ENCODE data around the gene KIRREL3.

Gene KIRREL3

DNA sequence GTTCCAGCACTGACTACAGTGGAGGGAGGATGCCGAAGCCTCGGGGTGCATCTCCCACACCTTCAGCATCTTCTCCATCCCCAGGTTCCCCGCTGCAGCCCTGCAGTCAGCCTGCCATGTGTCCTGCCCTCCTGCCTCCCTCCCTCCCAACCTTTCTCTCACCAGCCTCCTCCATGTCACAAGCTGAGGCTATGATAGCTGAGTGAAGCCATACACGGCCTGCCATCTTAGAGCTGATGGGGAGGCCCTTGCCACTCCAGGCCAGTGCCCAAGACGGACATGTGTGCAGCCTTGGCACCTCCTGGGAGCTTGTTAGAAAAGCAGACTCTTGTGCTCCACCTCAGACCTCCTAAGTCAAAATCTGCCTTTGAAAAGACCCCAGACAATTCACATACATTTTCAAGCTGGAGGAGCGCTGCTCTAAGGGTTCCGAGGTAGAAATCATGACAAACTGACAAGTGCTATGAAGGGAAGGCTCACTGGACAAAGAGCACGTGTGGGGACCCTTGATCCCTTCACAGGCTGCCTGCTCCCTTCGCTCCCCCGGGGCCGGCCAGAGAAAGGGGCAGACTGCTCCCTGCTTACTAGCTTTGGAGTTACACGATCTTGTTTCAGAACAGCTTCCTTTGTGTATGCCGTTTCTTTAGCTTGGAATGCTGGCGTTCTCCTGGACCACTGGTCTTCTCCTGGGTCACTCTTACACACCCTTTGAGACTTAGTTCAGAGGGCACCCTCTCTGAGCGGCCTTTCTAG is 521.2 kb downstream of the KIRREL3 start:
- no peak for DNase-seq

DNA sequence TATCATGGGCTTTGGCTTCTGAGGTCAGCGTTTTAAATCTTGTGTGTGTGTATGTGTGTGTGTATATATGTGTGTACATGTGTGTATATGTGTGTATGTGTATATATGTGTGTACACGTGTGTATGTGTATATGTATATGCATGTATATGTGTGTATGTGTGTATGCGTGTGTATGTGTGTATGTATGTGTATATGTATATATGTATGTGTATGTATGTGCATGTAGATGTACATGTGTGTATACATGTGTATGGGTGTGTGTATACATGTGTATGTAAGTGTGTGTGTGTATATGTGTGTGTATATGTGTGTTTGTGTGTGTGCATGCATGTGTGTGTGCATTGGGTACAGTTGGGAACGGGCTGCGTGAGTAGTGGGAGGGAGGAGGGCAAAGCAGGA is 522.1 kb downstream of the KIRREL3 start:
- DNase-seq, result no peak

DNA sequence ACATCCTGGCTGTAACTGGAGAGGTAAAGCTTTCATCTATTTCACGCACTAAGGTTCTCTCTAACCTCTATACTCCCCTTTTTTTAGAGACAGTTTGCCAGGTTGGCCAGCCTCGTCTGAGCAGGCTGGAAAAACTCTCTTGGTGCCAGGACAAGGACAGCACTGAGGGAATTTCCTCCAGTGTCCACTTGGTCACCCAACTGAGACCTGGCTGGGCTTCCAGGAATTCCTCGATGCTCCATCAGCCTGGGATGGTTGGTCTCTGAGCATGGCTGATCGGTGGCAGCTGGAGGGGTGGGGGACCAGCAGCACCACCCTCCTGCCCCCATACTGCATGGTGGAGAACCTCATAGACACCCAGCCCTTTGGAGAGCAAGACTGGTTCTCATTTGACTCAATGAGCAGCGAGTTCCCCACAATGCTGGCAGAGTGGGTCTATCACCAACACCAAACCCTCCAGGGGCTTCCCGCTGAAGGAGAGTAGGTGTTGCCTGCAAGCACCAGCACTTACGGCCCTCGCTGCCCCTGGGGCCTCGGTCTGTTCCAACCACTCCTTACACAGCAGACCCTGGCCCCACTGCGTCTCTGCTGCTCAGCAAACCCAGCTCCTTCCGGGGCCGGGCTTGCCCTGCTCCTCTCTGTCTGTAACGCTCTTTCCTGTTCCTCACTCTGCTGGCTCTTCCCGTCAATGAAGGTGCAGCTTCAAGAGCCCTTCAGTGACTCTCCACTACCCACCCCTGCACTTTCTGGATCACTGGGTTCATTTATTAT is 522.9 kb downstream of the KIRREL3 start:
- peak; percentile 82 for DNase-seq

DNA sequence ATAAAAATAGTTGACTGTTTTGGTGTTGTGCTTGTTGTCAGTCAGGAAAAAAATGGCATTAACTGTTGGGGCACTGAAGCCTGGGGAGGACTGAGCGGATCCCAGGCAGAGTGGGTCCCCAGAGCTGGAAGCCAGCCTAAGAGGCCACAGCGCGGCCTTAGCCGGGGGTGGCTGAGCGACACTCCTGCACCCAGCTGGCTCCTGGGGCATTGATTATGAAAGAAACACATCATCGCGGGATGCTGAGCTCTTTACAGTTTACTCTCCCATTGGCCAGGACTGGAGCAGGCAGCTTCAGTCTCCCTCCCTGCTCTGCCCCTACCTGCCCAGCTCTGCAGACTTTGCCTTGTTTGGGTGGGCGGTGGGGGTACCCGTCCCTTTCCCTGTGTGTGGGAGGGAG is 523.6 kb downstream of the KIRREL3 start:
- no peak for DNase-seq

DNA sequence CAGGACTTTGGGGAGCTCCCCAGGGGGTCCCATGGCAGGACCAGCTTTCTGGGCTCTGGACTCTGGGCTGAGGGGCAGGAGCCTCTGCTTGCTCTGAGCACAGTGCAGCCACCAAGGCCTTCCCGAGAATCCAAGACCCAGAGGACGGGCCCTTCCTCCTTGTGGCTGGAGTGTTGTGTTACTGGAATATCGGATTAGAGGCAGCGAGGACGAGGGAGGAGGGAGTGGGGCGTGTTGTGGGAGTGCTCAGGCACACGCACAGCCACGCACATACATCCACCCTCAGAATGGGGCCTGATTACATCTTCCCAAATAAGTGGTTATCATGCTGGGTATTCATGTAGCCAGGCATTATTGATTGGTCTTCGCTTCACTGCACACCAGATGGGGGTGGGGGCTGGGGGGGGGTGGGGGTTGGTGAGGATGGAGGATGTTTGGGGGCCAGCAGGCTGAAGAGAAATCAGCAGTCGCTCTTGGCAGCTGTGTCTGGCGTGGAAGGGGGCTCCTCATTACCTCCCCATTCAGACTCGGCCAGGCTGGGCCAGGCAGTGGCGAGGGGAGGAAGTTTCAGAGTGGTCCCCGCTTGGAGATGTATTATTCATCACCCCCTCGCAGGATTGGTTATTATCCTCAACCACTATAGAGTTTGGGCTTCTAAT is 524.2 kb downstream of the KIRREL3 start:
- DNase-seq, result no peak

DNA sequence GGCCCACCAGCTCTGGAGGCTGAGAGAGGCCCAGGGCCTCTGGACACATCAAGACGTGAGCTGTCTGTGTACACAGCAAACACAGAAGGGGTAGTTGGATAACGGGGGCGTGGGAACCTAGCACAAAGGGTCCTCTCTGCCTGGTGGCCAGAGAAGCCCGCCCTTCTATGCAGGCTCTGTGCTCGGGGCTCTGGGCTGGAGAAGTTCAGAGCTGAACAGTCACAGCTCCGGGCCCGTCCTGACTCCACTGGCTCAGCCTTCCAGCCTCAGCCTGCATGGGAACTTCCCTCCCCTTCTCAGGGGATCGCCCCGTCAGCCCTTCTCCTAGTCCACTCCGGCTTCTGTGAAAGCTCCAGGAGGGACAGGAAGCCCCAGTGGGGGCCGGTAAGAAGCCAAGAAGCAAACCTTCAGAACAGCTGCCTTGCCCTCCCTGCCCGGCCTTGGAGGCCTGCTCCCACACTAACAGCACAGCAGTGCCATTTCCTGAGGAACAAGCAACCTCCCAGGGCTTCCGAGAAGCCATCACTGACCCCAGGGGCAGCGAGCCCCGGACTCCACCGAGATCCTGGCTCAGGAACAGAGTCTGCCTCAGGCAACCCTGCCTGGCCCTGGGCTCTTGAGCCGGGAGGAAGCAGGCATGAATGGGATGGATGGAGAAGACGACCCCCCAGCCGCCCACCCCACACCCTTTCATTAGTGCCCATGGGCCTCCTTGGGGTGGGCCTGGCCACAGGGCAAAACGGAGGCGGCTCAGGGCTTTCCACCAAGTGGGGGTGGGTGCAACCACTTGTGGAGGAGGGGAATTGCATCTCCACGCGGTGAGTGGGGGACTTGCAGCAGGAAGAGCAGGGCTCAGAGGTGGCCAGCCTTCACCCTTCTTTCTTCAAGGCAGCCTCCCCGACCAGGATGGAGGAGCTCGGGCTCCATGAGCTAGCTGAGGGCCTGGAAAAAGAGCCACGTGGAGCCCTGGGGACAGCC is 525.3 kb downstream of the KIRREL3 start:
- DNase-seq, result no peak

DNA sequence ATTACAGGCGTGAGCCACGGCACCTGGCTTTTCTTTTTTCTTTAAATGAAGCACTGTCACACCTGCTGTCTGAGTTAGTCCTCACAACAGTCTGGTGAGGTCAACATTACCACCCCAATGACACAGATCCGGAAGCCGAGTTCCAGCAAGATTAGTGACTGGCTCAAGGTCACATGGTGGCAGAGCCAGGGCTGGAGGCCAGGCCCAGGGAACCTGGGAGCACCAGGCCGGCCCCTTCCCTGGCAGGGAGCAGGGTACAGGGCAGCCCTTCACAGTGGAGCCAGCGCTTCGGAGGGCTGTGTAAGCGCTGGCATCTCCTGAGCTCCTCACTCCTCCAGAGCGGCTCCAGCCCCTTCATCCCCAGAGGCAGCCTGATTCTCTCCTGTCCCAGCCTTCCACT is 526.4 kb downstream of the KIRREL3 start:
- no peak for DNase-seq

DNA sequence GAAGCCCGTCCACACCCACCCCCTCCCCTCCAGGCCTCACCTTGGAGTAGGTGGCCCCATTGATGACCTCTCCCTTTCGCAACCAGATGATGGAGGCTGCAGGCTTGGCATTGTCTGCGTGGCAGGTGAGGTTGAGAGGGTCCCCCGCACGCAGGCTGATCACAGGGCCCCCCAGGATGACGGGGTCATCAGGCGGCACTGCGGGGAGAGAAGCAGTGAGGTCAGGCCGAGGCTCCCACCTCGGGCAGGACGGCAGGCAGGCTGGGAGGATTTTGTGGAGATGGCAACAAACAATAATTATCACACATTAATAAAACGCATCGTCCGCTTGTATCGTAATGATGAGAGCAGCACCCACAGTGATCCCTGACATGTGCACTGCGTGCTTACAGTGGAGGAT is 527.3 kb downstream of the KIRREL3 start:
- no peak for DNase-seq

DNA sequence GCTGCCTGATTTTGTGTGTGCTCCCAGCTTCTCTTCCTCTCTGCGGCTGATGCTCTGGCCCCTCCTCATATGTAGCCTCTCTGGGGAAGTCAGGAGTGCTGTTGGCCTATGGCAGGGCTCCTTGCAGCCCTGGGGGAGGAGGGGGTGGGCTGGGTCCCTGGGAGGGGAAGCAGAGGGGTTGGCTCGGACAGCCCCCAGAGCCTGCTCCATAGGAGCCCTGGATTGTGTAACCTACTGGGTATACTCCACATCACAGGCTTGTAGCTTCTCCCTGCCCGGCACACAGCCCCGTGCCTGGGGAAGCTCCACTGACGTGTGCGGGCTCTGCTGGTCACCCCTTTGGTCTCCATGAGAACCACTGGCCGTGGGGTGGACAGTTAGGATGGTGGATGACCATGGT is 531.3 kb downstream of the KIRREL3 start:
- DNase-seq, result no peak

DNA sequence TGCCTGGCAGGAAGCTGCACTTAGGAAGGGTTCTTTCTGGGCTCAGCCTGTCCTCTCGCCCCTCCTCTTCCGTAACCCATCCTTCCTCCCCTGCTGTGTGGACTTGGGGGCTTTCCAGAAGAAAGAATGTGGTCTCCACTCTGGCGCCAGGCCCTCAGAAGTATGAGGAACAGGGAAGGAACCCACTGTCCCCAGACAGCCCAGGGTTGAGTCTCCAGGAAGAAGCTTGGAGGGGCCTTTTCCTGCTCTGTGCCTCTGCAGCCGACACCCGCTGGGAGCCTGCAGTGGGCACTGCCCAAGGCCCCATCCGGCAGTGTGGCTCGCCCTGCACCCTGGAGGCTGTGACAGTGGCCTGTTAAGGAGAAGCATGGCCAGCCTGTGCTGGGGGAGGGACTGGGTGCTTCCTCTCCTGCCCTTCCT is 532.5 kb downstream of the KIRREL3 start:
- DNase-seq, result no peak

DNA sequence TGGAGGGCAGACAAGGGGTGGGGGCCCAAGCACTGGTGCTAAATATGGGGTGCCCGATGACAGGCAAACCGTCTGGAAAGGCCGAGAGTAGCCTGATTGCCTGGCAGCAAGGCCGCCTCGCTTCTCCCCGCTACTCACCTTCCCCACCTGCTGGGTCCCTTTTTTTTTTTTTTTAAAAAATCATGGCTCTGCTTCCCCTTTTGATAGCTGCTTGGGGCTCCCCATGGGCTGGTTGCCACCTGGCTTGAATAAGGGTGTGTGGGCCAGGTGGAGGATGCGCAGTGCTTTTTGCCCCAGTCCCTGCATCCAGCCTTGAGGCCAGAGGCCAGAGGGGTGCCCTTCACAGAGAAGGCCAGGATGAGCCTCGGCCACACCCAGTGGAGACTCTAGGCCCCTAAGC is 533.1 kb downstream of the KIRREL3 start:
- no peak for DNase-seq

DNA sequence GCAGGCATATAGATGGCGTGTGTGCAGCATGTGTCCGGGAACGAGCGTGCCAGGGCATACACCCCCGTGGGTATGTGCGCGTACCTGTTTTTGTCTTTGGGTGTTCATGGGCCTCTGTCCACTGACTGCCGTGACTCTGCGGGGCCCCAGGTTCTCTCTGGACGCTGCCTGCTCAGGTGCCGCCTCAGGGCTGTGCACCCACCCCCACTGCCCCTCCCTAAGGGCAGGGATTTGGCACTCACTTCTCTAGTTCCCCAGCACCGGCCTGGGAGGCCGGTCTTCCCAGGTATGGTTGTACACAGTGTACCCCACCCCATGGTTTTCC is 533.6 kb downstream of the KIRREL3 start:
- no peak for DNase-seq

DNA sequence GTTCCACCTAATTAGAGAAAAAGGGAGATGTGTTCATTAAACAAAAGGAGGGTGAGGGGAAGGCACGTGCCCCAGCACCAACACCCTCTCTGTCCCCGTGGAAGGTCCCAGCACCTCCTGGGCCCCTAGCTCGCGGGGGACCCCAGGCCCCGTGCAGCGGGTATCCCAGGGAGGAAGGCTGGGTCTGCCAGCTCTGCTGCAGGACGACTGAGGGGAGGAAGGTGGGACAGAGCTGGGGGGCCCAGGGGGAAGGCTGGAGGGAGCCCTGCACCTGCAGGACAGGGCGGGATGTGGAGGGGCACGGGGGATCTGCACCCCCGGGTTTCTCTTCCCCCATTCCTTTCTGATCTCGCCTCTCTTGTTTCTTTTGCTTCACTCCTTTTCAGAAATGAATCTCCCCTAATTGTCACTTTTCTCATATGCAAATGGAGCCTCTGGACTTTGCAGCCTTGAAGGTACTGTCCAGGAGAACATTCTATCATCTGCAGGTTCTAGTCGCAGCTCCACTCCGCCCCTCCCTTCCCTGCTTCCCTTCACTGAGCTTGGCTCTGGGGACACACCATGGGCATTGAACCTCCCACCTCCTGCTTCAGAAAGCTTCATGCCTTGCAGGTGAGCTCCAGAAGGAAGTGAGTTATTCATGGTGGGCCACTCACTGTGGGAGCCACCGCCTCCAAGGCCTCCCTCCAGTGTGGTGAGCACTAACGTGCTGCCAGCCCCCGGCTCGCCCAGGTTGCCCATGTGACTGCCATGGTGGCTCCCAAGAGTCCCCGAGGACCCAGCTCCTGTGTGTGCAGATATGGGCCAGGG is 534.1 kb downstream of the KIRREL3 start:
- DNase-seq, result no peak

DNA sequence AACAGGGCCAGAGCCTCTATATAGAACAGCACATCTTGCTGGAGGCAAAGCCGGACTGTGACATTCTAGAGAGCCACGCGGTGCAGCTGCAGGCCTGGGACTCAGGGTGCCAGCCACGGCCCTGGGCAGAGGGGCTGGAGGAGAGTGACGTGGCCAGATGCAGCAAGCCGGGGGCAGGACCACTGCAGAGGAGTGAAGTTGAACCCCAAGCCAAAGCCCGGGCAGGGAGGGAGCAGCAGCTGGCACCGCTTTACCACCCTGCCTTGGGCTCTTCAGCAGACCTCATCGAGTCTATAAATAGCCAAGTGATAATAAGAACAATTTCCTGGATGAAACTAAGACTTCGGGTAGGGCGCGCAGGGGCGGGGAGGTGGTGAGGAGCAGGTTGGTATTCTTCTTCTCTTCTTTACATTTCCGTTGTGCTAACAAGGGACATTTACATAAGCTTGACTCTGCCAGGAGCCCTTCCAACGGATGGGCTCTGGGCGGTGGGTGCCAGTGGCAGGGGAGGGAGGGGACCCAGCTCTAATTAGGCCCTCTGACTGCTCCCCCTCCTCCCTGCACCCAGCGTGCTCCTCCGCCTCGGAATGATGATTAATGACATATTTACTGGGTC is 534.9 kb downstream of the KIRREL3 start:
- DNase-seq, result peak; percentile 66

DNA sequence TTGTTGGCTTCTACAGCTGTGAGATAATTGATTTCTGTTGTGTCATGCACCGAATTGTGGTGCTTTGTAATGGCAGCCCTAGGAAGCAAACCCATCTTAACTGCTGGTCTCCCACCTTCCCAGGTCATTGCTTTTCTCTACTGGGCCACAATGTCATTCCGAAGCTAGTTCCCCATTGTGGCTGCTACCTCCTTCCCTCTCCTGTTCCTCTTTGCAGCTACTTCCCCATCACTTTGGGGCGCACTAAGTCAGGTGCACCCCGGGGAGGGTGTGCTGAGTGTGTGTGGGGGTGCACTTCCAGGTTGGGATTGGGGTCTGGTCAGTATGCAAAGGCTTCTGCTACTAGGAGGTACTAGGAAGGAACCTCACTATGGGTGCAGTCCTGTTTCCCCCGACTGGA is 535.8 kb downstream of the KIRREL3 start:
- DNase-seq, result no peak

DNA sequence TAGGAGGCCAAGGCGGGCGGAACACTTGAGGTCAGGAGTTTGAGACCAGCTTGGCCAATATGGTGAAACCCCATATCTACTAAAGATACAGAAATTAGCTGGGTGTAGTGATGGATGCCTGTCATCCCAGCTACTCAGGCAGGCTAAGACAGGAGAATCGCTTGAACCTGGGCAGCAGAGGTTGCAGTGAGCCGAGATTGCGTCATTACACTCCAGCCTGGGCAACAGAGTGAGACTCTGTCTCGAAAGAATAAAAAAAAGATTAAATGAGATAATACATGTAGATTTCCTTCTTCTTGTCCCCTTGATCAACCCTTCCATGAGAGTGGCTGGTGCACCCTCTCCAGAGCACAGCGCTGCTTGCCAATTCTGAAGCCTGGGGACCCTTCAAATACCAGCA is 538.1 kb downstream of the KIRREL3 start:
- no peak for DNase-seq

DNA sequence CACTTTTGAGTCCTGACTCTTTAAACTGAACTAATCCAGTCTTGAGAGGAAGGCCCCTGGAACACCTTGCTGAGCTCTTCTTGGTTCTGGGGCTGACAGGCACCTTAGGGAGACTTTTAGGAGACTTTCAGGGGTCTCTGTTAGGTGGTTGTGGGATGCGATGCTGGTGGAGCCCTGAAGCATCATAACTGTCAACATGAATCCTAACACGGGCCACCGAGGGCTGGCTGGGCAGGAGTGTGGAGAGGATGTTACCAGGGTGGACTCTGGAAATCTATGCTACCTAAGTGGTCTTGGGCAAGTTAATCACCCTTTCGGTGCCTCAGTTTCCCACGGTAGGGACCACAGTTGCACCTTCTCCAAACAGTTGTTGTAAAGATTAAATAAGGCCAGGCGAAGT is 538.6 kb downstream of the KIRREL3 start:
- DNase-seq, result no peak

DNA sequence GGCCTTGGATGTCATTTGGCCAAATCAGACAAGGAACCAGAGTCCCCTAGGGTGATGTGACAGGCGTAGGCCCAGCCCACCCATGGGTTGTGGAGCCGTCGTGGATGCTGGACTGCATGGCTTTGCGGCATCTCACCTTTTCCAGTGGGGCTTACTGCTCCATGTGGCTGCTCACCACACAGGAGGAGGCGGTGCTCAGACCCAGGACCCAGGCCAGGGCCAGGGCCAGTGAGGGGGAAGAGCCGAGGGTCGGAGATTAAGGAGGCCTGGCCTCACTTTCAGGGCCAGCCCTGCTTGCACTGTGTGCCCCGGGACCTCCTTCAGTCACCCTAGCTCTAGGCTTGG is 539.5 kb downstream of the KIRREL3 start:
- DNase-seq, result no peak

DNA sequence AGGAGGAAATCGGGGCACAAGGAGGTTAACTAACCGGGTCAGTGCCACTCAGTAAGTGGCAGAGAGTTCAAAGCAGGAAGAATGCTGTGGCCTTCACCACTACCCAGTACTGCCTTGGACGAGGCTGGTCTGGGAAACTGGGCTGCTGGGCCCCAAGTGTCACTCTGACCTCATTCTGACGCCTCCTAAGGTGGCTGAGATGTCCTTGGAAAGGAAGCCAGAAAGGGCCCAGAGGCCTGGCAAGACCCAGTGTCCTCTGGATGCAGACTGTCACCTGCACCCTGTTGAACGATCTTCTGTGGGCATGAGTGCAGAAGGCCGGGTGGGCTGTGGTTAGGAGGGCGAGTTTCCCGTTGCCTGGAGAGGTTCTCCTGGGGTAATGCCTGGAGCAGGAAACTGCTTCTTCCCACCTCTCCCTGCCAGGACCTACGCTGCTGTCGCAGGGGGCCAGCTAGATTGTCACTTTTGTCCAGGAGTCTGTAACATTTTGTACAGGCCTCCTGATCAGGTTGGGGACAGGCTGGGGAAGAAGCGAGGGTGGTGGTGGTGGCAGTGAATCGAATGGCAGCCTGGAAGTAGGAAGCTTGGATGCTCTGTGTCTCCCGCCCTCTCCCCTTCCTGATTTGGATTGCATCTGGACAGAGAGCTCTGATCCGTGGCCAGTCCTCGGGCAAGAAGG is 540.0 kb downstream of the KIRREL3 start:
- DNase-seq, result no peak

DNA sequence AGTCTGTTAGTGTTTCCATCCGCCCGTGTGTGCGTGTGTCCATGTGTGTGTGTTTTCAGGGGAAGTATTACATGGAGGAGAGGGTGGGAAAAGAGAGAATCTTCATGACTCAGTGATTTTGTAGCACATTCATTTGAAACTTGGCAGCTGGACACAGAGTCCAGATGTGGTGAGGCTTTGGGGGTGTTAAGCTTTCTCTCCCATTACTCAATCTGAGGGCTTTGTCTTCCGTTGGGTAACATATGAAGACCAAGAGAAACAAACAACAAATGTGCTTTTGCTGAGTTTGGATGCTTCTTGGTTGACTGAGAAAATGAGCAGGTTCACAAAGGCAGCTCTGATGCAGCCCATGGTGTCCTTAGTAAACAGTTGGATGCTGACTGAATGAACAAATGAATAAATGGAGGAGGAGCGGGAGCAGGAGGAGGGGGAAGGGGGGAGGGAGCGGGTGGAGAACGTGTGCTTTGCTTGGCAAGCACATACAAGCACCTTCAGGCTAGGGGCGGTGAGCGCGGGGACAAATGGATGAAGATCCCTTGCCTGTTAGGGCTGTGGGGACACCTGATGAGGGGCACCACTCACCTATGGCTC is 540.8 kb downstream of the KIRREL3 start:
- DNase-seq, result no peak

DNA sequence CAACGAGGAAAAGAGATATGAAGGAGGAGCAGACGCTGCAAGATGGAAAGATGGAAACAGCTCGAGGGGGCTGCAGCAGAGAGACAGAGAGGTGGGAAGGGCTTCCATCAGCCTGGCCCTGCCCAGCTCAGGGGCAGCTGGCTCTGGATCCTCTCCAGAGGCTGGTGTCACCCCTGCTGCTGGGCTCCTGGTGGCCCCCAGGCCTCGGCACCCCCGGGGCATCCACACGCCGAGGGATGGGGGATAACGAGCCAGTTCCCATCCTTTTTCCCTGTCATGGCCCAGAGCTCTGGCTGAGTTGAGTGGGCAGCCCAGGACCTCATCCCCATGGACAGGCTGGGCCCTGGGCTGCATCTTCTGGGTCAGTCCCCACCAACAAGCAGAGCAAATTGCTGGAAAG is 542.8 kb downstream of the KIRREL3 start:
- DNase-seq, result no peak

Data from NCI-H510A (cell line).